DMS114 treated with DMSO at 0.1 percent for 48 hours (cell line): Measurements from ENCODE around the gene PLEKHF1.
"Not testable (repeated sequence)": the region's sequence is repeated elsewhere in the genome, so short reads cannot be mapped to it uniquely, and the experiment has no call there.

Source experiments
- DNase-seq: peaks from one replicate; lab custom pipeline; 2025; ENCODE audit not compliant: unreplicated experiment; lab: John Stamatoyannopoulos, UW

PLEKHF1 gene

DNA sequence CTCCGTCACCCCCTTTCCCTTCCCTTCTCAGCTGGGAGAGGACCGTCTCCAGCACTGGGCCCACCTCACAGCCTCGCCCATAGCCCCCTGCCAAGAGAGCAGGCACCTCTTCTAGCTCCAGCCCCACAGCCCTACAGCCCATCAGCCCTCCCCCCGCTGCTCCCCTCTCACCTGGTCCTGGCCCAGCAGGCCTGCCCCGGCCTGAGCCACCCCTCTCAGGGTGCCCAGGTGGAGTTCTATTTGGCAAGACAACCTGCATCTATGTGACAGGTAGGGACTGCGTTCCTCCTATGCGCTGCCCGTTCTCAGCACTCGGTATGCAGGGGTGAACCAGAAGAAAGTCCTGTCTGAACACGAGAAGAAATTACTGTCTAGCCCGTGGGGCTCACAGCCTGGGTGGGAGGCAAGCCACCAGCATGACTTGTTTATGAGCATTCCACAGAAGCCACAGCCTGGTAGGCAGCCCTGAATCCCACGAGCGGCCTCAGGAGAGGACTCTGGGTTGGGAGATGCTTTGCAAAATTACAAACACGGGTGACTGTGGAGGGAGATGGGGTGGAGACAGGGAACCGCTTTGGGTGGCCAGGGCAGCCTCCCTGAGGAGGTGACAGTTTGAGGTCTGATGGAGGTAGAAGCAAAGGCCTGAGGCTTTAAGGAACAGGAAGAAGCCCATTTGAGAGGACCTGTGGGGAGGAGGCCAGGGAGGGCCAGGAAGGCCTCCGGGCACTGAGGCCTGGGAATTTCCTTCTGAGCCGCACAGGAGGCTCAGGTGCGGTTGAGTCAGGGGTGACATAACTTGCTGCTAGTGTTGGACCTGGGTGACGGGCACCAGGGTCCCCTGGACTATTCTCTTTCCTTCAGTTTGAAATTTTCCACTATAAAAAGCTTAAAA lies 1.2 kb upstream of the PLEKHF1 start:
- DNase-seq, result no peak

DNA sequence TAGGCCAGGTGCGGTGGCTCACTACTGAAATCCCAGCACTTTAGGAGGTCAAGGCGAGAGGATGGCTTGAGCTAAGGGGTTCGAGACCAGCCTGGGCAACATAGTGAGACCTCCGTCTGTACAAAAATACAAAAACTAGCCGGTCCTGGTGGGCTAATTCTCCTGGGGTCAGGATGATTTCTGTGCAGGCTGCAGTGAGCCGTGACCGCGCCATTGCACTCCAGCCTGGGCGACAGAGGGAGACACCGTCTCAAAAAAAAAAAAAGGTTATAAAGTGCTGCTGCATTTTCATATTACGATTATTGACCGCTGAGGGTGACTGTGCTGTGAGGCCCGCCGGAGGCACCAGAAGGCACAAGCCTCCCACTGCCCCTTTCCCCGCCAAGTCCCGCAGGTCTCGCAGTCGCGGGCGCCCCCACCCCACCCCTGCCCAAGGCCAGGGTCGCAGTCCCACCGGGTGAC lies 477 bp upstream of the PLEKHF1 start:
- DNase-seq, result no peak

DNA sequence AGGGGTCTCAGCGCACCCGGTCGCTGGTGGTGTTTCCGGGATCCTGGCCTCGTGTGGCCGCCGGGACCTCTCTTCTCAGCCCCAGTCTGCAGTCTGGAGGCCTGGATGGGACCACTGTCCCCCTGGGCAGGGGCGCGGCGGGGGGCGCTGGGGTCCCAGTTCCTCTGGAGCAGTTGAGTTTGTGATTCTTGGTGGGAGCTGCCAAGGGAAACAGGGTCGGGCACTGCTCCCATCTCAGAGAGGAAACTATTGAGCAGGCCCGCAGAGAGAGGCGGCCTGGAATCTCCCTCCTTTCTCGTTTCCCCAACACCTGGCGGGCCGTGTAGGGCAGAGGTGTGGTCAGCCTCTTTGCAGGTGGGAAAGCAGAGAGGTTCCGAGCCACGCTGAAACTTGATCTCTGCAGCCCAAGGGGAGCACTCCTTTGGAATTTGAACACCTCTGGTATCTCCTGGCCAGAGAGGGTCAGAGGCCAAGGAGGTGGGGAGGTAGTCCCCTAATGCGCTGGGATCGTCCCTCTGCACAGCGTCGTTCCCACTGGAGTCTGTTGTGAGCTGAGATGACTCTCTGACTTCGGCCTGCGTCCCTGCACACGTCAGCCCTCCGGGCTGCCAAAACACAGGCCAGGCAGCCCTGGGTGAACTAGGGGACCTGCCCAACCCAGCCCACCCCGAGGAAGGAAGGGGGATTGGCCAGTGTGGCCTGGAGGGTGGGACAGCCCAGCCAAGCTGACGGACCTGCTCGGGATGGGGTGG lies 741 bp downstream of the PLEKHF1 start:
- no peak for DNase-seq

GRCh38 chr19:29666578-29667386 lies 1.5 kb downstream of the PLEKHF1 start:
- no peak for DNase-seq

DNA sequence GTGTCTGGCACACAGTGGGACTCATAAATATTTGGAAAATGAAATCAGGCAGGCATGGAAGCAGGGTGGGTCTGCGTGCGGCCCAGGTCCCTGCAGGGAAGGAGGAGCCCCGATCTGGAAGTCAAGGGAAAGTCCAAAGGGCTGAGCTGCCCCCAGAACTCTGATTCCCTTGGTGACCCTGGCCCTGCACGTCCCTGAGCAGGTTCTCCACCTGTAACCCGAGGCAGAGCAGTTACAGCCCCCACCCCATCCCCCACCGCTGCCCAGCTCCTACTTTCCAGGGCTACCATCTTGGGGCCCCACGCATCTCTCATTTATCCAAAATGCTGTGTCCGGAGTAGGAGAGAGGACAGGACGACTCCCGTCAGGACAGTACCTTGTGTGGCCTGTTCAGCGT lies 2.1 kb downstream of the PLEKHF1 start:
- DNase-seq, result no peak

- DNase-seq, result no peak
Observed at GRCh38 chr19:29667901-29668341, 2.7 kb downstream of the PLEKHF1 start.

GRCh38 chr19:29668746-29669609 lies 3.7 kb downstream of the PLEKHF1 start:
- no peak for DNase-seq

- DNase-seq, result no peak
Observed at GRCh38 chr19:29670255-29670654, 5.0 kb downstream of the PLEKHF1 start.

DNA sequence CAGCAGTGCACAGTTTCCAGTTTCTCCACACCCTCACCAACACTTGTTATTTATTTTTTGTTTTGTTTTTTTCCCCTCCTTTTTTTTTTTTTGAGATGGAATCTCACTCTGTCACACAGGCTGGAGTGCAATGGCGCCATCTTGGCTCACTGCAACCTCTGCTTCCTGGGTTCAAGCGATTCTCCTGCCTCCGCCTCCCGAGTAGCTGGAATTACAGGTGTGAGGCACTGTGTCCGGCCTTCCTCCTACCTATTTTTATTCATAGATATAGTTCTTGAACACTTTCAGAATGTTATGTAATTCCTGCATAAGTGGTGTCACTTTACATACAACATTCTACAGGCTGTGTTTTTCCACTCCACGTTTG lies 5.7 kb downstream of the PLEKHF1 start:
- DNase-seq, result not testable (repeated sequence)

GRCh38 chr19:29671393-29672160 lies 6.3 kb downstream of the PLEKHF1 start:
- DNase-seq, result no peak

DNA sequence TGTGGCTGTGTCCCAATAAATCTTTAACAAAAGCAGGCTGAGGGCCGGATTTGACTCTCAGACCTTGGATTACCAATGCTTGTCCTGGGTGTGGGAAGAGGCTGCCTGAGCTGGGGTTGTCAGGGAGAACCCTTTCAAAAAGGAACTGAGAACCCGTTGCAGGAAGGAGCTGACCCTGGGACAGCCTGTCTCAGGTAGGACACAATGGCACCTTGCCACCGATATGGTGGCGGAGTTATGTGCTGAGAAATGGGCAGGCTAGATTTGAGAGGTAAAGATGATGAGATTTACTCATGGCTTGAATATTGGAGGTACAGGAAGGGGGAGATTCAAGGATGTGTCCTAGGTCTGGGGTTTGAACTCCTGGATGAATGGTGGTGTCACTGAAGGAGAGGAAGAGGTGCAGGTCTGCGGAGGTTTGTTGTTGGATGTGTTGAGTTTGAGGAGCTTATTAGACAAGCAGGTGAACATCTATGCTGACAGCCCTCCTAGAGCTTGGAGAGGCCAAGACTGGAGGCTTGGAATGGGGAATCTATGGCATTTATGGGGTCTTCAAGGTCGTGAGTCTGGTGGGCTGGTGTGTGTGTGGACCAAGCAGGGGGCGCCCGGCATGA lies 7.2 kb downstream of the PLEKHF1 start:
- DNase-seq, result no peak

GRCh38 chr19:29672933-29673336 lies 7.7 kb downstream of the PLEKHF1 start:
- no peak for DNase-seq

DNA sequence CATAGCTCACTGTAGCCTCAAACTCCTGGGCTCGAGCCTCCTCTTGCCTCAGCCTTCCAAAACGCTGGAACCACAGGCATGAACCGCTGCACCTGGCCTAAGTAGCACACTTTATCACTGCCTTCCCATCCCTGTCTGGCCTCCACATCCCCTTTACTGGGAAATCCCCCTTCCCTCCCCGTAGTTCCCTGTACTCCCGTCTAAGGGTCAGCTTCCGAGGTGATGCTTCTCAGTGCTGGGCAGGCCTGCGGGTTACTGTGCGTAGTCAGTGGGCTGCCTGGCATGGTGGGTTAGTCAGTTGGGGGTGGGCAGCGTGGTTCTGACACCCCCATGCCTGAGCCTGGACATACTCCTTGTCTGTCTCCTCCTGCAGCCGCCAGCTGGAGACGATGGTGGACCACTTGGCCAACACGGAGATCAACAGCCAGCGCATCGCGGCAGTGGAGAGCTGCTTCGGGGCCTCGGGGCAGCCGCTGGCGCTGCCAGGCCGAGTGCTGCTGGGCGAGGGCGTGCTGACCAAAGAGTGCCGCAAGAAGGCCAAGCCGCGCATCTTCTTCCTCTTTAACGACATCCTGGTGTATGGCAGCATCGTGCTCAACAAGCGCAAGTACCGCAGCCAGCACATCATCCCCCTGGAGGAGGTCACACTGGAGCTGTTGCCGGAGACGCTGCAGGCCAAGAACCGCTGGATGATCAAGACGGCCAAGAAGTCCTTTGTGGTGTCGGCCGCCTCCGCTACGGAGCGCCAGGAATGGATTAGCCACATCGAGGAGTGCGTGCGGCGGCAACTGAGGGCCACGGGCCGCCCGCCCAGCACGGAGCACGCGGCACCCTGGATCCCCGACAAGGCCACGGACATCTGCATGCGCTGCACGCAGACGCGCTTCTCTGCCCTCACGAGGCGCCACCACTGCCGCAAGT lies 8.4 kb downstream of the PLEKHF1 start:
- DNase-seq, result no peak

- DNase-seq, result no peak
Observed at GRCh38 chr19:29674374-29675119, 9.3 kb downstream of the PLEKHF1 start.

DNA sequence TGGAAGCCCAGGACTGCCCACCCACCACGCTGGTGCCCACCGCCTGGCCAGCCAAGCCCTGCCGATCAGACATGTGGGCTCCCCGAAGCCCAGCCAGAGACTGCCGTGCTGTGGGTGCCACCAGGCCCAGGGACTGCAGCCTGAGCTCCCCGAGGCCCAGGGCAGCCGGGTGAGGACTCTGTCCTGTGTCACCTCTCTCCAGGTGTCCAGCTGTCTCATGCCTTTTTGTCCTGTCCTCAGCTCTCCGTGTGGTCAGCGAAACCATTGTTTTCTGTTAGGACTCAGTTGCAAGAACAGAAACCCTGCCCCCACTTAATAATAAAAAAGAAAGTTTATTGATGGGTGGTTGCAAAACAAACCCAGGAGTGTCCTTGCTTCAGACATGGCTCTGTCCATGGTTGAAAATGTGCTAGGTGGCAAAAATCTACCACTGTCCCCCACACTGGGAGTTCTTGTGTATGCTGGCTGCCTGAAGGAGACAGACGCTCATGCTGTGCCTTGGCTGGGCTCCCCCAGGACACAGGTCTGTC lies 9.9 kb downstream of the PLEKHF1 start:
- DNase-seq, result no peak

DNA sequence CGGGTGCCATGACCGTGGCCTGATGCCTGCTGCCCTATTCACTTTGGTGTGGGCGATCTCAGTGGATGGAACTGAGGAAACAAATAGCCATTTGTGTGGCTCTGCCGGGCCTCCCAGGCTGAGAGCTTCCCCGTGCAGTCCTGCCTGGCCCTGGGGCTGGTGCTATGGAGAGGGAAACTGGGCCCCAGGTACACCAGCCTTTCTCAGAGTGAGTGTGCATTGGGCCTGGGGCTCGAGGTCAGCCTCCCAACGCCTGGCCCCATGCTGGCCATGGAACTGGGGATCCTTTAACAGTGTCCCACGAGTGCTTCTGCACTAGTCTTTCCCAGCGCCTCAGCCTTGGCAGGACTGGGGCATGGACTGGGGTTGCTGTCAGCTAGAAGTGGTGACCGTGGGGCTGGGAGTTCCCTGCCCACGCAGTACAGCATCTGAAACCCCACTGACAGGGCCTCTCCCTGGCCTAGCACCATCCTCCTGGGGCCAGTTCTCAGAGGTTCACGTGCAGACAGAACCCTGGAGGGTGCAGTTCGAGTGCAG lies 10.5 kb downstream of the PLEKHF1 start:
- no peak for DNase-seq

DNA sequence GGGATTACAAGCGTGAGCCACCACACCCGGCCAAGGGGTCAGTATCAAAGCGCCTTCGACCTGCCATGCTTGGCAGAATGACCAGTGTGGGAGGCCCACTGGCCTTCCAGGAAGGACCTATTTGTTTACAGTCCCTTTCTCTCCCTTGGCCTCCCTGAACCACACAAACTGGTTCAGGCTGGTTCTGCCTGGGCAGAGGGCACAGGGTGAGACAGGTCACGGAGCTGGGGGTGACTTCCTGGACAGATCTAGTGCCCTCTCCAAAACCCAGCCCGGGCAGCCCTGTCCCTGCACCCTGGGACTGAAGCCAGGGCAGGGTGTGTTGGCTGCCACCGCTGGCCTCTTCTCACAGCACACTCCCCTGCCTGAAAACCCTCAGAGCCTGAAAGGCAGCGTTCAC lies 11.3 kb downstream of the PLEKHF1 start:
- no peak for DNase-seq
